ENCODE data around the gene GPD1. TPM values are rescaled to one million over a fixed set of nuclear protein-coding genes. Genes with fewer than 3 reads are reported as not detected.

Gene GPD1
- total and polyA plus RNA-seq, 2 experiments from 2014 or later, result not detected

DNA sequence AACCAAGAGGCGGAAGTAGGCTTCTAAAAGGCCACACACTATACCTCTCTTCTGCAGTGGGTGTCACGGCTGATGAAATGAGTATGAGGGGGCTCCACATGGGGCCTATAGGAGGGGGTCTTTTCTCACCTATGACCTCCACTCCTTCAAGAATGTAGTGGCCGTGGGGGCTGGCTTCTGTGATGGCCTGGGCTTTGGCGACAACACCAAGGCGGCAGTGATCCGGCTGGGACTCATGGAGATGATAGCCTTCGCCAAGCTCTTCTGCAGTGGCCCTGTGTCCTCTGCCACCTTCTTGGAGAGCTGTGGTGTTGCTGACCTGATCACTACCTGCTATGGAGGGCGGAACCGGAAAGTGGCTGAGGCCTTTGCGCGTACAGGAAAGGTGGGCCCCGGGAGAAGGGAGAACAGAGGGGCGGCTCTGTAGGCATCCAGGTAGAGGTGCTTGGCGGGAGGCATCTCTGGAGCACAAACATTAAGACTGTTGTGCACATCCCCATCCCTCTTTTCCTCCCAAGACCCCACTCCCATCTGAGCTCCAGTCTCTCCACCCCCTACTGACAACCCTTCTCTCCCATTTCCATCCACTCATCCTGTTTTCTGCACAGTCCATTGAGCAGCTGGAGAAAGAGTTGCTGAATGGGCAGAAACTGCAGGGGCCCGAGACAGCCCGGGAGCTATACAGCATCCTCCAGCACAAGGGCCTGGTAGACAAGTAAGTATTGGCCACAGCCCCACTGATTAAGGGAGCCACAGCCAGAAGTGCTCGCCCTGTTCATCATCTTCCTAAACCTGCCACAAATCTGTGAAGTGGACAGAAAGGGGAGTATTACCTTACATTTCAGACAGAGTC is 3.8 kb downstream of the GPD1 start:
- WGBS, 2 experiments (ENCODE audit: low coverage in 1 of 2, low lambda C conversion rate in 2 of 2, missing lambda C conversion rate in 2 of 2), result 90 to 92% methylated on average over 16 to 17 of the region's 17 CpGs
- Histone ChIP-seq H3F3A (ENCODE audit: insufficient read depth) (peaks cover 1% of the 10 kb centered on the region), H4K20me1 (ENCODE audit: insufficient read depth) (no peaks in the 10 kb centered on the region), H3K79me2 (ENCODE audit: insufficient read depth) (peaks cover 1% of the 10 kb centered on the region), H3K27me3 (replicated peaks; ENCODE audit: insufficient read depth) (no peaks in the 10 kb centered on the region), H3K4me2 (ENCODE audit: unreplicated experiment) (no peak overlapping the region), H3K27ac (no peak overlapping the region), H3K9me3 (ENCODE audit: low read depth) (no peaks in the 10 kb centered on the region), H3K9ac (no peak overlapping the region), H2AFZ (no peak overlapping the region), H3K4me1 (ENCODE audit: insufficient read depth) (peaks cover 17% of the 10 kb centered on the region), H3K36me3 (ENCODE audit: low read depth) (no peaks in the 10 kb centered on the region), H3K9me2 (ENCODE audit: insufficient read depth) (no peaks in the 10 kb centered on the region), H3K4me3 (no peak overlapping the region)
- no peak for DNase-seq
- in situ Hi-C loops (cut with MboI), result no loop called here
- TF ChIP-seq EZH2 (IDR thresholded peaks at IDR 0.05; ENCODE audit: insufficient read depth, poor library complexity, severe bottlenecking) (no peak), EZH2phosphoT487 (IDR thresholded peaks at IDR 0.05; ENCODE audit: insufficient read depth, low read depth) (no peak)

DNA sequence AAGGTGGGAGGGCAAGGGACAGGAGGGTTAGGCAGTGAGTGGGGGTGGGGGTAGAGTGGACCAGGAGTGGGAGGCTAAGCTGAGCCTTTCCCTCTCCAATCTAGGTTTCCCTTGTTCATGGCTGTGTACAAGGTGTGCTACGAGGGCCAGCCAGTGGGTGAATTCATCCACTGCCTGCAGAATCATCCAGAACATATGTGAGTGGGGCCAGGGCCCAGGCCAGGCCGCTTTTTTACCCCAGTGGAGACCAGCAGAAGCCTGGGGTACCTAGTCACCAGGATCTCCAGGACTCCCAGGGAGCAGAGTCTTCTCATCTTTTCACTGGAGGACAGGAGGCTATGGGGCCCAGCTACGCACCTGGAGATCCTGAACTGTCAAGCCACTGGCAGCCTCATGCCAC is 5.5 kb downstream of the GPD1 start:
- H3K4me2 ChIP-seq (ENCODE audit: unreplicated experiment), result no peak overlapping the region
- TF ChIP-seq EZH2phosphoT487 (IDR thresholded peaks at IDR 0.05; ENCODE audit: insufficient read depth, low read depth), result no peak
- TF ChIP-seq EZH2 (IDR thresholded peaks at IDR 0.05; ENCODE audit: insufficient read depth, poor library complexity, severe bottlenecking), result no peak
- no peak overlapping the region for H3K27ac ChIP-seq
- H3K27me3 ChIP-seq (replicated peaks; ENCODE audit: insufficient read depth), result no peaks in the 10 kb centered on the region
- H3K9me2 ChIP-seq (ENCODE audit: insufficient read depth), result no peaks in the 10 kb centered on the region
- no peak overlapping the region for H3K9ac ChIP-seq
- no peaks in the 10 kb centered on the region for H3K36me3 ChIP-seq (ENCODE audit: low read depth)
- no peak overlapping the region for H3K4me3 ChIP-seq
- no peak overlapping the region for H2AFZ ChIP-seq
- 86 to 90% methylated on average over 3 of the region's 3 CpGs for WGBS, 2 experiments (ENCODE audit: low coverage in 1 of 2, low lambda C conversion rate in 2 of 2, missing lambda C conversion rate in 2 of 2)
- peaks cover 18% of the 10 kb centered on the region for H3K79me2 ChIP-seq (ENCODE audit: insufficient read depth)
- H3K9me3 ChIP-seq (ENCODE audit: low read depth), result no peaks in the 10 kb centered on the region
- no peaks in the 10 kb centered on the region for H4K20me1 ChIP-seq (ENCODE audit: insufficient read depth)
- in situ Hi-C loops (cut with MboI), result no loop called here
- peaks cover 17% of the 10 kb centered on the region for H3K4me1 ChIP-seq (ENCODE audit: insufficient read depth)
- peaks cover 7% of the 10 kb centered on the region for H3F3A ChIP-seq (ENCODE audit: insufficient read depth)
- no peak for DNase-seq

DNA sequence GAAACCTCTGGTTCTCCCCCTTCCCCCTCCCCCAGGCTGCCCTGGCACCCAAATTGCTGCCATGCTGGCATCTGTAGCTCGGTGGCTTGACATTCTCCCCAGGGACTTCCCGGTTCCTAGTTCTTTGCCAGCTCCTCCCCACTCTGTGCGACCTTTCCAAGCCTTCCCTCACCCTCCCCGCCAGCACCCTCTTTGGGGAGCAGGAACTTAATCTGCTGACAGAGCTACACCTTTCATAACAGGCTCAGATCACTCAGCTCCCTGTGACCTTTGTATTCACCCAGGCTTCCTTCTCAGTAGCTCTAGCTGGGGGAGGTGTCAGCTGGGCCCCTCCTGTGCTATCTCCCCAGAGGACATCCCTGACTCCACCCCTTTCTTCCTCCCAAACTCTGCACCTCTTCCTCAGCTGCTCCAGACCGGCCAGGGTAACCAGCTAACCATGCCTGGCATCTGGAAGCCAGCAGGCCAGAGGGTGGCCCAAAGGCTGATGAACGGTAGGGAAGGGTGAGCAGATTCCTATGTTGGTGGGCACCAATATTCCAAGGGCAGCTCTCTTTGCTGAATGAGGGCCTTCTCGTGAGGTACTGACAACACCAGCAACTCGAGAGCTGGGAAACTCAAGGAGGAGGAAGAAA is 6.4 kb downstream of the GPD1 start:
- TF ChIP-seq EZH2 (IDR thresholded peaks at IDR 0.05; ENCODE audit: insufficient read depth, poor library complexity, severe bottlenecking), result no peak
- Histone ChIP-seq H3K9me2 (ENCODE audit: insufficient read depth) (no peaks in the 10 kb centered on the region), H3K27me3 (replicated peaks; ENCODE audit: insufficient read depth) (no peaks in the 10 kb centered on the region), H3K36me3 (ENCODE audit: low read depth) (no peaks in the 10 kb centered on the region), H3K4me2 (ENCODE audit: unreplicated experiment) (peak overlapping the region; percentile 7), H4K20me1 (ENCODE audit: insufficient read depth) (no peaks in the 10 kb centered on the region), H3K79me2 (ENCODE audit: insufficient read depth) (peaks cover 28% of the 10 kb centered on the region), H3F3A (ENCODE audit: insufficient read depth) (peaks cover 7% of the 10 kb centered on the region), H3K9me3 (ENCODE audit: low read depth) (no peaks in the 10 kb centered on the region), H3K27ac (peak overlapping the region; percentile 20), H3K4me1 (ENCODE audit: insufficient read depth) (peaks cover 17% of the 10 kb centered on the region), H3K9ac (no peak overlapping the region), H3K4me3 (no peak overlapping the region; the same call in 1 of the 2 replicates), H2AFZ (peak overlapping the region; percentile 89)
- in situ Hi-C loops (cut with MboI), result no loop called here
- no peak for DNase-seq
- WGBS, 2 experiments (ENCODE audit: low coverage in 1 of 2, low lambda C conversion rate in 2 of 2, missing lambda C conversion rate in 2 of 2), result 54 to 59% methylated on average over 8 of the region's 8 CpGs

DNA sequence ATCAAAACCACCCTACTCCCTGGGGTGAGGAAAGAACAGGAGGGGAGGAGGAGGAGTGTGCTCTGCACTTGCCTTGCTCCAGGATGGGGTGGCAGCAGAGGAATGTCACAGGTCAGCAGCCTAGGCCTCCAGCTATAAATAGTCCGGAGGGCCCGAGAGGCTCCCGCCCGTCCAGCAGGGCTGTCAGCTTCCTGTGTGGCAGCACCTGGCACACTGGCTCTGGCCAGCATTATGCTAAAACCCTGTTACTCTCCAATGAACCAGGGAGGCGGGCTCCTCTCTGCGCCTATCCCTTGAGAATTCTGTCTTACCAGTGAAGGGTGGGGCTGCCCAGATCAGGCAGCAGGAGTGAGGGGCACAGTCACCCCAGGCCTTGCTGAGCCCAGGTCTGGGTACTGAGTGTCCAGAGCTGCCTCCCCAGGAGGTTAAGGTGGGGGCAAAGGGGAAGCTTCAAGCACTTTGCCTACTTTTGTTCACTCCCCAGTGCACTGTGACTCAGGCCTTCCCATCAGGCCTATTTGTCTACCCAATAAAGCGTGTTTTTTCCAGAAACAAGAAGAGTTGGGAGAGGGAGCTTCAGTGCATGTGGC is 7.0 kb downstream of the GPD1 start:
- no peaks in the 10 kb centered on the region for H3K9me3 ChIP-seq (ENCODE audit: low read depth)
- no peak for TF ChIP-seq EZH2phosphoT487 (IDR thresholded peaks at IDR 0.05; ENCODE audit: insufficient read depth, low read depth)
- no peak for TF ChIP-seq EZH2 (IDR thresholded peaks at IDR 0.05; ENCODE audit: insufficient read depth, poor library complexity, severe bottlenecking)
- peak overlapping the region; percentile 7 for H3K4me2 ChIP-seq (ENCODE audit: unreplicated experiment)
- peaks cover 17% of the 10 kb centered on the region for H3K4me1 ChIP-seq (ENCODE audit: insufficient read depth)
- H3F3A ChIP-seq (ENCODE audit: insufficient read depth), result peaks cover 7% of the 10 kb centered on the region
- peak overlapping the region; percentile 89 for H2AFZ ChIP-seq
- H3K27ac ChIP-seq, result peak overlapping the region; percentile 20
- no peaks in the 10 kb centered on the region for H3K36me3 ChIP-seq (ENCODE audit: low read depth)
- WGBS, 2 experiments (ENCODE audit: low coverage in 1 of 2, low lambda C conversion rate in 2 of 2, missing lambda C conversion rate in 2 of 2), result 26 to 30% methylated on average over 7 of the region's 7 CpGs
- no peak overlapping the region; the same call in 1 of the 2 replicates for H3K4me3 ChIP-seq
- peak; percentile 60 for DNase-seq
- H3K9ac ChIP-seq, result peak overlapping the region; percentile 13; the same call in 1 of the 2 replicates
- in situ Hi-C loops (cut with MboI), result no loop called here
- H3K27me3 ChIP-seq (replicated peaks; ENCODE audit: insufficient read depth), result no peaks in the 10 kb centered on the region
- no peaks in the 10 kb centered on the region for H4K20me1 ChIP-seq (ENCODE audit: insufficient read depth)
- peaks cover 34% of the 10 kb centered on the region for H3K79me2 ChIP-seq (ENCODE audit: insufficient read depth)
- H3K9me2 ChIP-seq (ENCODE audit: insufficient read depth), result no peaks in the 10 kb centered on the region
